GM12878 (cell line): ENCODE results near the gene FASN. TPM values are rescaled to one million over a fixed set of nuclear protein-coding genes. Genes with fewer than 3 reads are reported as not detected.

Source experiments
- ATAC-seq: fragments of 200-7000 bp; cut with Tn5 transposase; 3 replicates; pipeline ENCODE4 v1.9.1; 2020; ENCODE audit warnings: mild to moderate bottlenecking, moderate library complexity
- BruUV-seq: library from RNA; stranded (reverse); fragments of 400-500 nt; replicated peaks from 2 replicates; lab custom pipeline; 2021; lab: Mats Ljungman, UMichigan
- CTCF ChIA-PET: fragments of 300-600 bp; sonication (Branson Sonifier 250); formaldehyde crosslinking; extraction: SDS; loops from one replicate; lab custom pipeline; 2021; ENCODE audit warnings: inconsistent platforms; lab: Yijun Ruan, JAX
- POLR2A ChIA-PET: fragments of 350-600 bp; formaldehyde crosslinking; extraction: SDS; loops from one replicate; lab custom pipeline; 2021; ENCODE audit warnings: inconsistent platforms; lab: Charles Lee
- RAD21 ChIA-PET: fragments of 300-600 bp; sonication (Branson Sonifier 250); formaldehyde crosslinking; loops from one replicate; lab custom pipeline; 2023; ENCODE audit warnings: antibody characterized with exemption; ENCODE audit not compliant: unreplicated experiment; lab: Charles Lee
- SMC1A ChIA-PET: fragments of 300-600 bp; sonication (Branson Sonifier 250); formaldehyde crosslinking; loops from one replicate; lab custom pipeline; 2023; ENCODE audit not compliant: unreplicated experiment, uncharacterized antibody; lab: Charles Lee
- DNase-seq: peaks from one replicate; pipeline ENCODE4 v3.0.0-alpha.2; 2011; ENCODE audit warnings: low read depth, low spot score
- FAIRE-seq: peaks from 3 replicates; lab custom pipeline; 2011; peaks lifted over from hg19 to GRCh38; lab: Jason Lieb, UNC
- H2AFZ ChIP-seq: 2 replicates; pipeline ENCODE4 v1.6.0; 2011; ENCODE audit warnings: low read depth, low read length, control low read depth; ENCODE audit not compliant: control insufficient read depth
- H3K27ac ChIP-seq: 2 replicates; pipeline ENCODE4 v1.5.1; 2011; ENCODE audit warnings: control low read depth; ENCODE audit not compliant: control insufficient read depth, insufficient read depth
- H3K27me3 ChIP-seq, 2 experiments: replicated peaks in 1 of 2; 2 replicates each; pipeline versions ENCODE4 v1.6.0 to v1.6.1; 2011; ENCODE audit warnings: low read length in 1 of 2; ENCODE audit not compliant: control insufficient read depth in 2 of 2, insufficient read depth in 2 of 2
- H3K36me3 ChIP-seq, 2 experiments: 2 replicates each; pipeline ENCODE4 v1.5.1; 2011; ENCODE audit warnings: low read length in 1 of 2; ENCODE audit not compliant: control insufficient read depth in 2 of 2, insufficient read depth in 2 of 2
- H3K4me1 ChIP-seq: 2 replicates; pipeline ENCODE4 v1.6.1; 2011; ENCODE audit warnings: mild to moderate bottlenecking, low read length, moderate library complexity, mixed read lengths; ENCODE audit not compliant: control insufficient read depth, insufficient read depth
- H3K4me2 ChIP-seq: 2 replicates; pipeline ENCODE4 v1.6.0; 2011; ENCODE audit warnings: control low read depth; ENCODE audit not compliant: control insufficient read depth, insufficient read depth
- H3K4me3 ChIP-seq: fragments of 200-600 bp; sonication (generic); 2 replicates; pipeline ENCODE4 v1.5.1; 2016
- H3K79me2 ChIP-seq: 2 replicates; pipeline ENCODE4 v1.6.0; 2011; ENCODE audit warnings: low read length; ENCODE audit not compliant: control insufficient read depth, insufficient read depth
- H3K9ac ChIP-seq: 2 replicates; pipeline ENCODE4 v1.8.0; 2011; ENCODE audit warnings: low read length, control low read depth, mixed read lengths; ENCODE audit not compliant: control insufficient read depth, insufficient read depth
- H3K9me3 ChIP-seq: replicated peaks from 3 replicates; pipeline ENCODE4 v1.5.1; 2011; ENCODE audit warnings: mild to moderate bottlenecking, low read length; ENCODE audit not compliant: control insufficient read depth, insufficient read depth
- H4K20me1 ChIP-seq: 2 replicates; pipeline ENCODE4 v1.6.0; 2011; ENCODE audit not compliant: control insufficient read depth, insufficient read depth
- MEF2A ChIP-seq: IDR thresholded peaks from 2 replicates; pipeline ENCODE4 v1.6.1; 2011; ENCODE audit warnings: low read depth, mild to moderate bottlenecking, low read length, moderate library complexity; ENCODE audit not compliant: insufficient read depth
- POLR2A ChIP-seq: IDR thresholded peaks from 2 replicates; pipeline ENCODE4 v1.6.1; 2011; ENCODE audit warnings: low read depth, mild to moderate bottlenecking, low read length
- ZSCAN29 ChIP-seq: fragments of 450-650 bp; IDR thresholded peaks from 2 replicates; pipeline ENCODE4 v1.6.1; 2017; ENCODE audit warnings: mild to moderate bottlenecking, moderate library complexity
- ZZZ3 ChIP-seq: IDR thresholded peaks from 2 replicates; pipeline ENCODE4 v1.6.1; 2011; ENCODE audit warnings: low read depth; ENCODE audit not compliant: control insufficient read depth, insufficient read length
- WGBS: methylation state at CpG from one replicate; pipeline ENCODE4 v1.1.6; 2016; ENCODE audit warnings: low lambda C conversion rate; ENCODE audit not compliant: insufficient replicate concordance, insufficient coverage; ENCODE audit errors: missing lambda C conversion rate; 5-methylcytosine and 5-hydroxymethylcytosine counted together
- in situ Hi-C: fragments of 300-500 bp; cut with MboI; formaldehyde crosslinking; loops from 9 replicates; pipeline ENCODE4 v1.14.3; 2018; ENCODE audit warnings: mixed read lengths
- intact Hi-C: fragments of 100-400 bp; cut with micrococcal nuclease; formaldehyde crosslinking; loops from one replicate; pipeline ENCODE4 v1.14.2; 2022; ENCODE audit not compliant: unreplicated experiment
- polyA plus RNA-seq, 11 experiments: library from polyadenylated mRNA; depleted of rRNA in 4 of 11; unstranded in 6 of 11; stranded (reverse) in 5 of 11; fragments of >200 nt; fragmentation: Nextera tagmentation in 4 of 11; fragmentation: Illumina TruSeq in 1 of 11; extraction: Ambion mirVana in 4 of 11; extraction: Trizol in 1 of 11; gene quantifications; 1 replicate in 1 of 11; 2 replicates in 10 of 11; pipeline versions ENCODE4 v1.2.1 to v1.2.3, GENCODE V29; 2011 to 2016; ENCODE audit warnings: inconsistent platforms in 2 of 11, missing spikeins in 2 of 11, low read depth in 1 of 11
- total RNA-seq, 4 experiments: library from RNA; depleted of rRNA in 3 of 4; stranded (reverse); fragments of >200 nt in 3 of 4; fragmentation: Illumina TruSeq in 1 of 4; extraction: Trizol in 1 of 4; gene quantifications; 2 replicates each; pipeline versions ENCODE4 v1.2.1 to v1.2.3, GENCODE V29; 2013 to 2021
- TF ChIP-seq, protein P1 (sequence below): IDR thresholded peaks from 2 replicates; pipeline ENCODE4 v1.6.1; 2011; ENCODE audit warnings: mild to moderate bottlenecking, low read depth, low read length, moderate library complexity; ENCODE audit not compliant: insufficient replicate concordance
- TF ChIP-seq, protein P2 (sequence below): fragments of 450-650 bp; IDR thresholded peaks from 2 replicates; pipeline ENCODE4 v1.6.1; 2017; ENCODE audit warnings: mild to moderate bottlenecking

The FASN gene
- total and polyA plus RNA-seq, 10 of the 15 experiments (the other 5 are each of a cell fraction or from before 2014, with no cell fraction given) = 0.19 to 333 (median 30.4) TPM

DNA sequence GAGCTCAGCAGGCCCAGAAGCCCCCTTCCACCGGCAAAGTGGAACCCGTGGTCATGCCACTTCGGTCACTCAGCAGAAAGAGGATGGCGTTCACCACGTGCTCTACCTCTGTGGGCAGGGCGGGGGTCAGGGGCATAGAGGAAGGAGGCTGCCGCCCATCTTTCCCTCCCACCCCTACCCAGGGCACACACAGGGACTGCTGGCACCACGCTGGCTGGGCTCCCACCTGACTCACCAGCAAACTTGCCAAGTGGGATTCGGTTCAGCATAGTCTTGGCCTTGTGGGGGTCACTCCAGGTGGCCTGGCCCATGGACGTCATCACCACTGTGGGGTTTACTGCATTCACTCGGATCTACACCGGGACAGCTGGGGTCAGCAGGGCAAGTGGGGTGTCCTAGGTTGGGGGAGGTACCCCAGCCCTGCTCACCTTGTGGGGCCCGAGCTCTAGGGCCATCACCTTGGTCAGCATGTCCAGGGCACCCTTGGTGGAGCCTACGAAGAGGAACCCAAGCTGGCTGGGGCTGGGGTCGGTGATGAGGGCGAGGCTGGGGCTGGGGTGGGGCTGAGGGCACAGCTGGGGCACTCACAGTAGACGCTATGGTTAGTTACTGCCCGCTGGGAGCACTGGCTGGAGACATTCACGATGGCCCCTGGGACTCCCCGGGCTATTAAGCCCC, 61.9 kb downstream of the FASN start:
- H3K36me3 ChIP-seq = no peaks in the 10 kb centered on the region; a peak in 2 of 4 replicates
- H3K9ac ChIP-seq = peak overlapping the region; percentile 78
- ChIA-PET CTCF (interaction anchor here (0.8 to 1.6 kb wide), 4 partner anchors 13 to 76 kb away, joined by 3 to 11 read pairs (median 4); partner anchors contain the start of genes FASN and LRRC45), RAD21 (interaction anchor here (0.8 to 1.0 kb wide), 2 partner anchors 76 to 118 kb away, joined by 3 to 4 read pairs; no protein-coding TSS in a partner anchor), SMC1A (interaction anchor here (0.6 to 1.0 kb wide), 2 partner anchors 118 to 1784 kb away, joined by 3 read pairs; no protein-coding TSS in a partner anchor)
- H3K27ac ChIP-seq = no peak overlapping the region
- H3K79me2 ChIP-seq = peaks cover 5% of the 10 kb centered on the region
- no peaks in the 10 kb centered on the region for H4K20me1 ChIP-seq
- DNase-seq = no peak
- H3K27me3 ChIP-seq = no peaks in the 10 kb centered on the region
- TSS peak; percentile 81 for BruUV-seq
- TF ChIP-seq, protein P1, sequence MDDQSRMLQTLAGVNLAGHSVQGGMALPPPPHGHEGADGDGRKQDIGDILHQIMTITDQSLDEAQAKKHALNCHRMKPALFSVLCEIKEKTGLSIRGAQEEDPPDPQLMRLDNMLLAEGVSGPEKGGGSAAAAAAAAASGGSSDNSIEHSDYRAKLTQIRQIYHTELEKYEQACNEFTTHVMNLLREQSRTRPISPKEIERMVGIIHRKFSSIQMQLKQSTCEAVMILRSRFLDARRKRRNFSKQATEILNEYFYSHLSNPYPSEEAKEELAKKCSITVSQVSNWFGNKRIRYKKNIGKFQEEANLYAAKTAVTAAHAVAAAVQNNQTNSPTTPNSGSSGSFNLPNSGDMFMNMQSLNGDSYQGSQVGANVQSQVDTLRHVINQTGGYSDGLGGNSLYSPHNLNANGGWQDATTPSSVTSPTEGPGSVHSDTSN = no peak
- no peak for TF ChIP-seq ZZZ3
- TF ChIP-seq MEF2A = no peak
- TF ChIP-seq ZSCAN29 = no peak
- TF ChIP-seq POLR2A = 0 out of 2 replicates have a peak, but pooled peaks have one; percentile 20
- TF ChIP-seq, protein P2, sequence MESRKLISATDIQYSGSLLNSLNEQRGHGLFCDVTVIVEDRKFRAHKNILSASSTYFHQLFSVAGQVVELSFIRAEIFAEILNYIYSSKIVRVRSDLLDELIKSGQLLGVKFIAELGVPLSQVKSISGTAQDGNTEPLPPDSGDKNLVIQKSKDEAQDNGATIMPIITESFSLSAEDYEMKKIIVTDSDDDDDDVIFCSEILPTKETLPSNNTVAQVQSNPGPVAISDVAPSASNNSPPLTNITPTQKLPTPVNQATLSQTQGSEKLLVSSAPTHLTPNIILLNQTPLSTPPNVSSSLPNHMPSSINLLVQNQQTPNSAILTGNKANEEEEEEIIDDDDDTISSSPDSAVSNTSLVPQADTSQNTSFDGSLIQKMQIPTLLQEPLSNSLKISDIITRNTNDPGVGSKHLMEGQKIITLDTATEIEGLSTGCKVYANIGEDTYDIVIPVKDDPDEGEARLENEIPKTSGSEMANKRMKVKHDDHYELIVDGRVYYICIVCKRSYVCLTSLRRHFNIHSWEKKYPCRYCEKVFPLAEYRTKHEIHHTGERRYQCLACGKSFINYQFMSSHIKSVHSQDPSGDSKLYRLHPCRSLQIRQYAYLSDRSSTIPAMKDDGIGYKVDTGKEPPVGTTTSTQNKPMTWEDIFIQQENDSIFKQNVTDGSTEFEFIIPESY = no peak
- TF ChIP-seq, all 136 proteins: peak for 1
- no peak overlapping the region for H2AFZ ChIP-seq
- in situ Hi-C loops = loop anchor here (5.0 kb wide), 1 partner anchor 121 kb away; no protein-coding TSS in a partner anchor
- peaks cover 10% of the 10 kb centered on the region for H3K4me1 ChIP-seq
- intact Hi-C loops = loop anchor here (5.0 kb wide), 1 partner anchor 61 kb away; the partner anchor contains the start of gene FASN
- WGBS = 79% methylated on average over 19 of the region's 20 CpGs
- FAIRE-seq = no peak
- no peak for ATAC-seq
- H3K4me3 ChIP-seq = peak overlapping the region; percentile 81
- POLR2A ChIA-PET = interaction anchor here (0.5 kb wide), 1 partner anchor 68 kb away, joined by 3 read pairs; no protein-coding TSS in a partner anchor
- H3K9me3 ChIP-seq = no peaks in the 10 kb centered on the region
- H3K4me2 ChIP-seq = peak overlapping the region; percentile 89
